ENCODE results near the gene ARL10. TPM values are rescaled to one million over a fixed set of nuclear protein-coding genes. Genes with fewer than 3 reads are reported as not detected.

ARL10 gene
- total RNA-seq, 1 donor from 2014 or later = 29.5 TPM

- Mint-ChIP-seq H3K27me3 (peaks cover 37% of the 10 kb centered on the region), H3K9me3 (ENCODE audit: low read depth) (no peaks in the 10 kb centered on the region), H3K36me3 (ENCODE audit: insufficient read depth) (peaks cover 13% of the 10 kb centered on the region), H3K27ac (peak overlapping the region; percentile 29), H3K4me3 (ENCODE audit: low read depth) (peak overlapping the region; percentile 68), H3K4me1 (ENCODE audit: low read depth) (peaks cover under 1% of the 10 kb centered on the region)
- no peak for TF ChIP-seq CTCF (IDR thresholded peaks at IDR 0.05; ENCODE audit: unreplicated experiment)
- no peak for DNase-seq (ENCODE audit: low spot score, unreplicated experiment)
Observed at GRCh38 chr5:176364765-176365350, 429 bp upstream of the ARL10 start.

GRCh38 chr5:176366232-176366894 is 1.1 kb downstream of the ARL10 start:
- peaks cover 15% of the 10 kb centered on the region for H3K36me3 Mint-ChIP-seq (ENCODE audit: insufficient read depth)
- H3K4me3 Mint-ChIP-seq (ENCODE audit: low read depth) = peak overlapping the region; percentile 72
- TF ChIP-seq CTCF (IDR thresholded peaks at IDR 0.05; ENCODE audit: unreplicated experiment) = no peak
- no peaks in the 10 kb centered on the region for H3K9me3 Mint-ChIP-seq (ENCODE audit: low read depth)
- DNase-seq (ENCODE audit: low spot score, unreplicated experiment) = no peak
- H3K27me3 Mint-ChIP-seq = peaks cover 37% of the 10 kb centered on the region
- no peak overlapping the region for H3K27ac Mint-ChIP-seq
- H3K4me1 Mint-ChIP-seq (ENCODE audit: low read depth) = no peaks in the 10 kb centered on the region

DNA sequence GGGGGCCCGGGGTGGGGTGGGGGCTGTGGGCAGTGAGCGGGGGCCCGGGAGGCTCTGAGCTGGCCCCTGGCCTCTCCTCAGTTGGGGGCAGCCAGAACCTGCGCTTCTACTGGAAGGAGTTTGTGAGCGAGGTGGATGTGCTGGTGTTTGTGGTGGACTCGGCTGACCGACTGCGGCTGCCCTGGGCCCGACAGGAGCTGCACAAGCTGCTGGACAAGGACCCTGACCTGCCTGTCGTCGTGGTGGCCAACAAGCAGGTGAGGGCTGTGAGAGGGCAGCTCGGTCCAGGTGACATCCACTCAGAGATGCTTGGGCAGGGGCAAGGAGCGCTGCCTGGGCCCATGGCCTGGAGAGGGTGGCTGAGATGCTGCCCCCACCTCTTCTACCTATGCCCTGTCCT is 3.4 kb downstream of the ARL10 start:
- no peaks in the 10 kb centered on the region for H3K4me1 Mint-ChIP-seq (ENCODE audit: low read depth)
- peaks cover 15% of the 10 kb centered on the region for H3K36me3 Mint-ChIP-seq (ENCODE audit: insufficient read depth)
- H3K27me3 Mint-ChIP-seq = peaks cover 19% of the 10 kb centered on the region
- H3K27ac Mint-ChIP-seq = no peak overlapping the region
- H3K4me3 Mint-ChIP-seq (ENCODE audit: low read depth) = no peak overlapping the region
- DNase-seq (ENCODE audit: low spot score, unreplicated experiment) = no peak
- H3K9me3 Mint-ChIP-seq (ENCODE audit: low read depth) = no peaks in the 10 kb centered on the region
- no peak for TF ChIP-seq CTCF (IDR thresholded peaks at IDR 0.05; ENCODE audit: unreplicated experiment)

DNA sequence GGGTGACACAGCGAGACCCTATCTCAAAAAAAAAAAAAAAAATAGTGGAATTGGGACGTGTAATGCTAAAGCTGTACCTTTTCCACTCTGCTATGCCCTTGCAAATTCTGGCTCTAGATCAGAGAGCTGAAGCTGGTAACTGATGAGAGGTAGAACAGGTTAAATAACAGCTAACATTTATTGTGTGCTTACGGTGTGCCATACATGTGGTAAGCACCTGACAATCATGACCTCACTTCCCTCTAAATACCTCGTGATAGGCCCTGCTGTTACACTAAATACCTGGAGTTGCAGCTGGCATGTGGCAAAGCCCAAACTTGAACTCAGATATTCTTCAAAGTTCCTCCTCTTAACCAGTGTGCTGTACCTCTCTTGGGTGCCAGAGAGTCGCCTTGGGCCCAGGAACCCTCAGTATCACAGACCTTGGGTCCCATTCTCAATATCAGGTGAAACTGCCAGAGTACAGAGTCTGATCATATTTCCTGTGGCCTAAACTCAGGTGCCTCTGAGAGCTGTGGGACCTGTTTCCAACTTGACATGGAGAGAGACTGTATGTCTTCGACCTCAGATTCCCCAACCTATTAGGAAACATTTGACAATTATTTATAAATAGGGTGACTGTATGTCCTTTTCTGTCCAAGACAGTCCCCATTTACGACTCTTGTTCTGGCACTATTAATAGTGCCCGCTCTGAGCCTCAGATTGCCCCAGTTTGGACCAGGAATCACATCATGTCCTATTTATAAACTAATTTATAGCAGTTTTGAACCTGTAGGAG is 4.8 kb downstream of the ARL10 start:
- Mint-ChIP-seq H3K27ac (no peak overlapping the region), H3K4me1 (ENCODE audit: low read depth) (no peaks in the 10 kb centered on the region), H3K36me3 (ENCODE audit: insufficient read depth) (peaks cover 15% of the 10 kb centered on the region), H3K4me3 (ENCODE audit: low read depth) (no peak overlapping the region), H3K27me3 (peaks cover 10% of the 10 kb centered on the region), H3K9me3 (ENCODE audit: low read depth) (no peaks in the 10 kb centered on the region)
- TF ChIP-seq CTCF (IDR thresholded peaks at IDR 0.05; ENCODE audit: unreplicated experiment) = no peak
- no peak for DNase-seq (ENCODE audit: low spot score, unreplicated experiment)
